ENCODE measurements around the gene TCN2.
"Not testable (repeated sequence)": the region's sequence is repeated elsewhere in the genome, so short reads cannot be mapped to it uniquely, and the experiment has no call there.

TCN2 gene

GRCh38 chr22:30574997-30575671 lies 31.8 kb upstream of the TCN2 start:
- DNase-seq (ENCODE audit: low read depth), result peak; percentile 14
- H3K4me3 ChIP-seq (ENCODE audit: low read depth, low read length), result no peak overlapping the region

GRCh38 chr22:30575859-30576258 lies 31.1 kb upstream of the TCN2 start:
- DNase-seq (ENCODE audit: low read depth), result no peak
- H3K4me3 ChIP-seq (ENCODE audit: low read depth, low read length), result no peak overlapping the region

- no peak overlapping the region for H3K4me3 ChIP-seq (ENCODE audit: low read depth, low read length)
These were observed 28.5 kb upstream of the TCN2 start for GRCh38 chr22:30578481-30578880.

DNA sequence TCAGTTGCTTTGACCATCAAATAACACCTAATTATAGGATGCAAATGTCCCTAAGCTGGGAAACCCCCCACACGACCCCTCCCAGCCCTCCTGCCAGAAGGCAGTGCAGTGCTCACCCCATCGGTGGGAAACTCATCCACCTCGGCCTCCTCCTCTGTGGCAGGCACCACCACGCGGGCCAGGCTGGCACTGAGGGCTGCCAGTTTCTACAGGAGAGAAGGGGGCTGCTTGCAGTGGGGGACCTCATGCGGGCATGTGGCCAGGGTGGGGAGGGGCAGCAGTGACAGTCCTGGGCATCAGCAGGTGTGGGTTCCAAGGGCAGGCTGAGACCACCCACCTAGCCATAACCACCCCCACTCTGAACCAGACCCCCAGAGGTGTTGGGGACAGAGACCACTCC lies 26.1 kb upstream of the TCN2 start:
- H3K4me3 ChIP-seq (ENCODE audit: low read depth, low read length), result no peak overlapping the region
- DNase-seq (ENCODE audit: low read depth), result no peak

More at GRCh38 chr22:30578481-30578880, 28.5 kb upstream of the TCN2 start:
- no peak for DNase-seq (ENCODE audit: low read depth)

GRCh38 chr22:30582051-30582450 lies 24.9 kb upstream of the TCN2 start:
- no peak overlapping the region for H3K4me3 ChIP-seq (ENCODE audit: low read depth, low read length)
- DNase-seq (ENCODE audit: low read depth), result no peak

GRCh38 chr22:30582788-30583545 lies 24.0 kb upstream of the TCN2 start:
- DNase-seq (ENCODE audit: low read depth), result no peak
- no peak overlapping the region for H3K4me3 ChIP-seq (ENCODE audit: low read depth, low read length)

- H3K4me3 ChIP-seq (ENCODE audit: low read depth, low read length), result no peak overlapping the region
- no peak for DNase-seq (ENCODE audit: low read depth)
These were observed 22.5 kb upstream of the TCN2 start for GRCh38 chr22:30584441-30584840.

DNA sequence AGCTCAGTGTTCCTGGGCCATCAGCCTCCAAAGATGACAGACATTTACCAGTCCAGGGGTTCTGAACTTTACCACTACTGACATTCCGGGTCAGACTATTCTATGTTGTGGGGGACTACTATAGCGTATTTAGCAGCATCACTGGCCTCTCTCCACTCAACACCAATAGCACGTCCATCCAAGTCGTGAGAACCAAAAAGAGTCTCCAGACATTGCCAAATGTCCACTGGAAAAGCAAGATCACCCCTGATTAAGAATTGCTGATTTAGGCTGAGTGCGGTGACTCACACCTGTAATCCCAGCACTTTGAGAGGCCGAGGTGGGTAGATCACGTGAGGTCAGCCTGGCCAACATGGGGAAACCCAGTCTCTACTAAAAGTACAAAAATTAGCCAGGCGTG lies 20.6 kb upstream of the TCN2 start:
- H3K4me3 ChIP-seq (ENCODE audit: low read depth, low read length), result no peak overlapping the region
- DNase-seq (ENCODE audit: low read depth), result no peak

GRCh38 chr22:30591191-30591587 lies 15.8 kb upstream of the TCN2 start:
- DNase-seq (ENCODE audit: low read depth), result no peak

GRCh38 chr22:30591588-30592359 lies 15.2 kb upstream of the TCN2 start, which contains the start of gene PES1:
Gene PES1, minus strand, starts transcription at chr22:30591910. Its CDS starts 77 bp downstream, at chr22:30591833.
- H3K4me3 ChIP-seq (ENCODE audit: low read depth, low read length), result peak within 1 kb of the TSS; percentile 82
- DNase-seq (ENCODE audit: low read depth), result peak; percentile 99

More at GRCh38 chr22:30591191-30591587, 15.8 kb upstream of the TCN2 start:
- H3K4me3 ChIP-seq (ENCODE audit: low read depth, low read length), result peak overlapping the region; percentile 82

DNA sequence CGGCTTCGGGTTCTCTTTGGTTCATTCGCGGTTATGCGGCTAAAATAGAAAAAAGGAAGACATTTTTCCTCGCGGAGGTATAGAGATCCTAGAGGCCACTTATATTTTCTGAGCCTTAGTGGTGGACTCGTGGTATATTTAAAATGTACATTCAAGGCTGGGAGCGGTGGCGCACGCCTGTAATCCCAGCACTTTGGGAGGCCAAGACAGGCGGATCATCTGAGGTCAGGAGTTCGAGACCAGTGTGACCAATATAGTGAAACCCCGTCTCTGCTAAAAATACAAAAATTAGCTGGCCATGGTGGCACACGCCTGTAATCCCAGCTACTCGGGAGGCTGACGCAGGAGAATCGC lies 14.6 kb upstream of the TCN2 start:
- not testable (repeated sequence) for DNase-seq (ENCODE audit: low read depth)
- peak overlapping the region; percentile 37 for H3K4me3 ChIP-seq (ENCODE audit: low read depth, low read length)

- no peak for DNase-seq (ENCODE audit: low read depth)
These were observed 10.8 kb upstream of the TCN2 start for GRCh38 chr22:30596199-30596598.

GRCh38 chr22:30596886-30597285 lies 10.1 kb upstream of the TCN2 start:
- no peak overlapping the region for H3K4me3 ChIP-seq (ENCODE audit: low read depth, low read length)
- DNase-seq (ENCODE audit: low read depth), result no peak

More at GRCh38 chr22:30596199-30596598, 10.8 kb upstream of the TCN2 start:
- H3K4me3 ChIP-seq (ENCODE audit: low read depth, low read length), result no peak overlapping the region

GRCh38 chr22:30598986-30599385 lies 8.0 kb upstream of the TCN2 start:
- H3K4me3 ChIP-seq (ENCODE audit: low read depth, low read length), result no peak overlapping the region
- DNase-seq (ENCODE audit: low read depth), result no peak

- DNase-seq (ENCODE audit: low read depth), result no peak
- H3K4me3 ChIP-seq (ENCODE audit: low read depth, low read length), result no peak overlapping the region
These were observed 6.1 kb upstream of the TCN2 start for GRCh38 chr22:30600921-30601320.

- no peak for DNase-seq (ENCODE audit: low read depth)
- H3K4me3 ChIP-seq (ENCODE audit: low read depth, low read length), result no peak overlapping the region
These were observed 5.5 kb upstream of the TCN2 start for GRCh38 chr22:30601464-30601863.

GRCh38 chr22:30602049-30602448 lies 4.9 kb upstream of the TCN2 start:
- DNase-seq (ENCODE audit: low read depth), result no peak
- H3K4me3 ChIP-seq (ENCODE audit: low read depth, low read length), result no peak overlapping the region

DNA sequence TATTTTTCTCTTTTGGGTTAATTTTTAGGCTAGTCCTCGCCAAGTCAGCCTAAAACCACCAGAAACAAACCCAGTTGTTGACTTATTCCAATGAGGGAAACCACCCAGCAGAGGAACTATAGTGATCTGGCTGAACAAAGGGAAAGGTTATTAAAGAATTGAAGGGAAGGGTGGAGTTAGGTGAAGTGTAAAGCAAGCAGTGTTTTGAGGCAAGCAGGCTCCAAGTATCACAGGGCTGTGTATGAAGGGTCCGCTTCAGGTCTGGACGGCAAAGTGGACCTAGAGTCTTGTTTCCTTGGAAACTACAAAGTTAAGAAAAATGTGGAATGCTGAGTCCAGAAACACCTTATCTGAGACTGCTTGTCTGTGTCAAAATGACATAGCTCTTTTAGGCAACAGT lies 3.2 kb upstream of the TCN2 start:
- no peak for DNase-seq (ENCODE audit: low read depth)
- no peak overlapping the region for H3K4me3 ChIP-seq (ENCODE audit: low read depth, low read length)

DNA sequence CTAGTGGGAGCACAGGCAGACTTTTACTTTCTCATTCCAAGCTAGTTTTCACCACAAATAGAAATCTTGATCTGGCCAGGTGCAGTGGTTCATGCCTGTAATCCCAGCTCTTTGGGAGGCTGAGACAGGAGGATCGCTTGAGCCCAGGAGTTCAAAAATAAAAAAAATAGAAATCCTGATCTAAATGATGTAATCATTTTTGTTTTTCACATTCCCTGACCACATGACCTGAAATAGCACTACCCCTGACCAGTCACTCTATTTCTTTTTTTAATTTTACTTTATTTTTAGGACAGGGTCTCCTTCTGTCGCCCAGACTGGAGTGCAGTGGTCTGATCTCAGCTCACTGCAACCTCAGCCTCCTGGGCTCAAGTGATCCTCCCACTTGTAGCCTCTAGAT lies 2.3 kb upstream of the TCN2 start:
- no peak overlapping the region for H3K4me3 ChIP-seq (ENCODE audit: low read depth, low read length)

GRCh38 chr22:30605449-30606110 lies 1.4 kb upstream of the TCN2 start:
- H3K4me3 ChIP-seq (ENCODE audit: low read depth, low read length), result peak overlapping the region; percentile 55

More for the DNA sequence above, 2.3 kb upstream of the TCN2 start:
- no peak for DNase-seq (ENCODE audit: low read depth)

More at GRCh38 chr22:30605449-30606110, 1.4 kb upstream of the TCN2 start:
- no peak for DNase-seq (ENCODE audit: low read depth)
